ENCODE results near the gene HES3.

HES3 gene

DNA sequence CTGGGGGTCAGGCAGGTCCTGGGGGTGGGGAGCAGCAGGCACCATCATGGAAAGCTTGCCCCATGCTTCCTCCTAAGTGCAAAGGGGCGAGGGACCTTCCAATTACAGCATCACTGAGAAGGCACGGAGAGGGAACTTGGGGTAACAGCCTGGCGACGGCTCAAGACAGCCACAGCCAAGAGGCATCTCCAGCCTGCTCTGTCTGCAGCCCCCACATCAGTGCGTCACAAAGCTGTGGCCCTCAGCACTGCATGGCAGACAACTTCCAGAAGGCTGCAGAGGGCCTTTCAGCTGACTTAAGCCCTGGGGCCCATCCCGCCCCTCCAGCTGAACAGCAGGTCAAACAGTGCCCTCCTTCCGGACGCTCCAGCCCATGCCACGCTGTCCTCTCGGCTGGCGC, 30.1 kb downstream of the HES3 start:
- Histone ChIP-seq H3K9me3 (ENCODE audit: insufficient read depth, low read length) (no peaks in the 10 kb centered on the region), H3K4me3 (ENCODE audit: insufficient read length, low read depth) (no peak overlapping the region), H3K9ac (ENCODE audit: insufficient read length, low read depth) (no peak overlapping the region), H3K27me3 (ENCODE audit: insufficient read depth, insufficient read length) (no peaks in the 10 kb centered on the region), H3K36me3 (ENCODE audit: insufficient read depth, insufficient read length, low read length) (no peaks in the 10 kb centered on the region), H3K4me1 (ENCODE audit: insufficient read depth, insufficient read length) (peaks cover 7% of the 10 kb centered on the region)
- no peak for TF ChIP-seq SUZ12 (IDR thresholded peaks at IDR 0.05; ENCODE audit: extremely low read depth, insufficient read depth, insufficient read length)
- TF ChIP-seq ZNF274 (IDR thresholded peaks at IDR 0.05; ENCODE audit: low read depth, low read length): no peak
- TF ChIP-seq YY1 (IDR thresholded peaks at IDR 0.05; ENCODE audit: insufficient read depth, insufficient read length): no peak
- DNase-seq (ENCODE audit: low read depth, low spot score): no peak

DNA sequence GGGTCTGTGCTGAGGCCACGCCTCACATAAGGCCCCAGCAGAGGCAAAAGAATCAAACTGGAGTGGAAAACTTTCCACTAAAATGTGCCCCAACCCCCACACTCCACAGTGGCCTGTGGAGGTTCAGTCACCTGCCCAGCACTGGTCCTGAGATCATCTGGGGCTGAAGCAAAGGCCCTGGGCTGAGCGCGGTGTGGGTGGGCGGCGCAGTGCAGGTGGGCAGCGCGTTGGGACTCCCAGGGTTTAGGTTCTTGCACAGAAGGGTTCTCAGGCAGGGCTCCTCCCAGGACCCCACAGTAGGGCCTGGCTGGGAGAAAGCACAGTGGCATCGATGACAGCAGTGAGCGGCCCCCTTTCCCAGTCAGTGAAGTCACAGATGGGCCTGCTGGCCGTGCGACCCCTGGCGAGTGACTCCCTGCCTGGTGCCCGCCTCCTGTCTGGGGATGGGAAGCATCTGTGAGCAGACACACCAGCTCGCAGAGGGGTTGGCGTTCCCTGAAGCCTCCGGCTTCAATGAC, 30.7 kb downstream of the HES3 start:
- Histone ChIP-seq H3K9me3 (ENCODE audit: insufficient read depth, low read length) (no peaks in the 10 kb centered on the region), H3K9ac (ENCODE audit: insufficient read length, low read depth) (no peak overlapping the region), H3K4me3 (ENCODE audit: insufficient read length, low read depth) (no peak overlapping the region), H3K4me1 (ENCODE audit: insufficient read depth, insufficient read length) (peaks cover 7% of the 10 kb centered on the region), H3K36me3 (ENCODE audit: insufficient read depth, insufficient read length, low read length) (no peaks in the 10 kb centered on the region), H3K27me3 (ENCODE audit: insufficient read depth, insufficient read length) (no peaks in the 10 kb centered on the region)
- TF ChIP-seq ZNF274 (IDR thresholded peaks at IDR 0.05; ENCODE audit: low read depth, low read length) (no peak), SUZ12 (IDR thresholded peaks at IDR 0.05; ENCODE audit: extremely low read depth, insufficient read depth, insufficient read length) (no peak), YY1 (IDR thresholded peaks at IDR 0.05; ENCODE audit: insufficient read depth, insufficient read length) (no peak)
- no peak for DNase-seq (ENCODE audit: low read depth, low spot score)

DNA sequence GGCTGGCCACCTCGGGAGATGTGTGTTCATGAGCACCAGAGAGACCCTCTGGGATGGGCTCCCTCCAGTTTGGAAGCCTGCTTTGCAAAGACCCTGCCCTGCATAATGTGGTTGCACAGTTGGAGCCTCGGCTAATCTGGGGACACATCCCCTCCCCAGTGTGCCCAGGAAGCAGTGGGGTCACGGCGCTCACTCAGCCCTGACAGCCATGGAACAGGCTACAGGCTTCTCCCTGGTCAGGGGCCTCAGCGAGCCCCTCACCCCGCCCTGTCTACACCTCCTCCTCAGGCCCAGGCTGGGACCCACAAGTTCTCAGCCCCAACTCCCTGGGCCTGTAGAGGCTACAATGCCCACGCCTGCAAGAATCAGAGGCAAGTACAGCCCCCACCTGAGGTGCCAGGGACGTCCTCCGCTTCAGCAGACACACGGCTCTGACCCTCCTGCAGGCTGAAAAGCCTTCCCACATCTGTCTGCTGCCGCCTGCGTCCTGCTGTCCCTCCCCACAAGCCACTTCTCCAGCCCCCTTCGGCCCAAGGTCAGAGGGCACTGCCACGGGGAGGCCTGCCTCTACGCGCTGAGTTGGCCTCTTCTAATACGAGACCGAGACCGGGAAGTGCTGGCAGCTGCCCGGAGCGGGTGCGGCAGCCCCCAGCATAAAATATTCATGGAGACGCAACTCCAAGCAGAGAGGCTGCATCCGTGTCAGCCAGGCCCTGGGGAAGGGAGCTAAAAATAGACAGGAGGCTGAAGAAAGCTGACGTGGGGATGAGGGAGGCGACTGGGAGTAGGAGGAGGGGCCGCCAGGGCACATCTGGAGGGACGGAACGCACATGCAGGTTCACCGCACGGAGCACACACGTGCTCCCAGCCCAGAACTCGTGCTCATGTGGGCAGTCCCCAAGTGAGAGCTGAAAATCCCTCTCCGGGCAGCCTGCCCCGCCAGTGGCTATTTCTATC, 32.1 kb downstream of the HES3 start:
- DNase-seq (ENCODE audit: low read depth, low spot score): no peak
- H3K4me1 ChIP-seq (ENCODE audit: insufficient read depth, insufficient read length): peaks cover 2% of the 10 kb centered on the region
- no peak overlapping the region for H3K4me3 ChIP-seq (ENCODE audit: insufficient read length, low read depth)
- H3K9ac ChIP-seq (ENCODE audit: insufficient read length, low read depth): no peak overlapping the region
- H3K27me3 ChIP-seq (ENCODE audit: insufficient read depth, insufficient read length): no peaks in the 10 kb centered on the region
- no peaks in the 10 kb centered on the region for H3K36me3 ChIP-seq (ENCODE audit: insufficient read depth, insufficient read length, low read length)
- TF ChIP-seq SUZ12 (IDR thresholded peaks at IDR 0.05; ENCODE audit: extremely low read depth, insufficient read depth, insufficient read length): no peak
- no peak for TF ChIP-seq YY1 (IDR thresholded peaks at IDR 0.05; ENCODE audit: insufficient read depth, insufficient read length)
- TF ChIP-seq ZNF274 (IDR thresholded peaks at IDR 0.05; ENCODE audit: low read depth, low read length): no peak
- H3K9me3 ChIP-seq (ENCODE audit: insufficient read depth, low read length): no peaks in the 10 kb centered on the region

DNA sequence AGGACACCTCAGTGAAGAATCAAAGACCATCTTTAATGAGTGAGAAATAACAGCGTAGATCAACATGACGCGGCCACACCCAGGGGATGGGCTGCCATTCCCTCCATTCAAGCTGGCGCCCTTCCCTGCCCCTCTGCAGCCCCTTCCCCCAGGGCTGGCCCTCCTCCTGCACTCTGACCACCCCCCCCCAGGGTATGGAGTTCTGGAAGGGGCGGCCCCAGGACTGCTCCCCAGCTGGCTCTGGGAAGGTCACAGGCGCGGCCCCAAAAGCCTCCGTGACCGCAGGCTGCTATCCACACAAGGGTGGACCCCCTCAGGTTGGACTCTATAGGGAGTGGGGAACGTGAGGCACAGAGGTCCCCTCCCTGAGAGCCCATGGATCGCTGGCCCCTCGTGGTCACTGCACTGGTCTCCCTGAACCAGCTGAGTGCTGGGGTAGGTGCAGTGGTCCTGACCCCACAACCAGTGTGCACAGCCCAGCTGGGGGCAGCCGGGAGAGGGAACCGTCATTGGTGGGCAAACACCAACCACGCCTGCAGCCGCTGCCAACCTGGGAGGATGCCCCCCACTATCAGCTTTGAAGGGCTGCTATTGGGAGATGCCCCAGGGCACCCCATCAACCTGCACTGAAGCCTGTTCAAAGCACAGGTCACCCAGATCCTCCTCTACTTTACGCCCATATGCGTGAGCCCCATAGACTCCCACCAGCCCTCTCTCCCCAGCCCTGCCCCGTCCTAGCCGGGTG, 33.0 kb downstream of the HES3 start:
- Histone ChIP-seq H3K27me3 (ENCODE audit: insufficient read depth, insufficient read length) (no peaks in the 10 kb centered on the region), H3K9me3 (ENCODE audit: insufficient read depth, low read length) (no peaks in the 10 kb centered on the region), H3K4me1 (ENCODE audit: insufficient read depth, insufficient read length) (no peaks in the 10 kb centered on the region), H3K9ac (ENCODE audit: insufficient read length, low read depth) (no peak overlapping the region), H3K36me3 (ENCODE audit: insufficient read depth, insufficient read length, low read length) (no peaks in the 10 kb centered on the region), H3K4me3 (ENCODE audit: insufficient read length, low read depth) (no peak overlapping the region)
- DNase-seq (ENCODE audit: low read depth, low spot score): no peak
- TF ChIP-seq ZNF274 (IDR thresholded peaks at IDR 0.05; ENCODE audit: low read depth, low read length): no peak
- TF ChIP-seq YY1 (IDR thresholded peaks at IDR 0.05; ENCODE audit: insufficient read depth, insufficient read length): no peak
- no peak for TF ChIP-seq SUZ12 (IDR thresholded peaks at IDR 0.05; ENCODE audit: extremely low read depth, insufficient read depth, insufficient read length)

DNA sequence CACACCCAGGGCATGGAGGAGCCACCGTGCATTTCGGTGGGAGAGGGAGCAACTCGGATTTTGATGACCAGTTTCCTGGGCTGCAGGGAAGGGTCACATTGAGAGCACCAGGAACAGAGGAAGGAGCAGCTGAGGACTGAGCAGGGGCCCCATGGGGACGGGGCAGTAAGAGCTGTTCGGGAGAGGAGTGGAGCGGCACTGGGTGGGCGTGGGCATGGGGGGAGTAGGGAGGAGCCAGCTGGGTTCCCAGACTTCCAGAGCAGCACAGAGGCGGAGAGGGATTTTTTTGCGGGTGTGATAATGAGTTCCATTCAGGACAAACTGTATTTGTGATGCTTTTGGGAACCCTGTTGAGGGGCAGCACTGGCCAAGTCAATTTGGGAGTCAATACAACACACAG, 34.3 kb downstream of the HES3 start:
- Histone ChIP-seq H3K4me3 (ENCODE audit: insufficient read length, low read depth) (no peak overlapping the region), H3K9me3 (ENCODE audit: insufficient read depth, low read length) (no peaks in the 10 kb centered on the region), H3K27me3 (ENCODE audit: insufficient read depth, insufficient read length) (no peaks in the 10 kb centered on the region), H3K4me1 (ENCODE audit: insufficient read depth, insufficient read length) (no peaks in the 10 kb centered on the region), H3K9ac (ENCODE audit: insufficient read length, low read depth) (no peak overlapping the region), H3K36me3 (ENCODE audit: insufficient read depth, insufficient read length, low read length) (no peaks in the 10 kb centered on the region)
- TF ChIP-seq YY1 (IDR thresholded peaks at IDR 0.05; ENCODE audit: insufficient read depth, insufficient read length) (no peak), ZNF274 (IDR thresholded peaks at IDR 0.05; ENCODE audit: low read depth, low read length) (no peak), SUZ12 (IDR thresholded peaks at IDR 0.05; ENCODE audit: extremely low read depth, insufficient read depth, insufficient read length) (no peak)
- no peak for DNase-seq (ENCODE audit: low read depth, low spot score)

DNA sequence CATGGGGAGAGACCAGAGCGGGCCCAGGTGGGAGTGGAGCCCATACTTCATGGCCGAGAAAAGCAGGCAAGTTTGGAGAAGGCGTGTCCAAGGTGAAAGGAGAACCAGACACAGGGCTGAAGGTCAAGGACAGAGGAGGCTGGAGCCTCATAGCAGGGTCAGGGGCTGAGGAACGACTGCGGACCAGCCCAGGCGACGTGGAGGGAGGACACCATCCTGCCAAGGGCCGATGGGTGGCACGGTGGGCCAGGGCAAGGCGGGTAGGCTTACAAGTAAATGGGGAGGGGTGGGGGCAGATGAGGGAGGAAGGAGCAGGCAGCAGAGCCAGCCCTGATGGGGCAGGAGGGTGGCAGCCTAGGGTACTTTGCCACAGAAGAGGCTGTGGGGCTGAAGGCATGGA, 35.1 kb downstream of the HES3 start:
- Histone ChIP-seq H3K9me3 (ENCODE audit: insufficient read depth, low read length) (no peaks in the 10 kb centered on the region), H3K9ac (ENCODE audit: insufficient read length, low read depth) (no peak overlapping the region), H3K36me3 (ENCODE audit: insufficient read depth, insufficient read length, low read length) (no peaks in the 10 kb centered on the region), H3K27me3 (ENCODE audit: insufficient read depth, insufficient read length) (no peaks in the 10 kb centered on the region), H3K4me1 (ENCODE audit: insufficient read depth, insufficient read length) (no peaks in the 10 kb centered on the region), H3K4me3 (ENCODE audit: insufficient read length, low read depth) (no peak overlapping the region)
- no peak for TF ChIP-seq YY1 (IDR thresholded peaks at IDR 0.05; ENCODE audit: insufficient read depth, insufficient read length)
- TF ChIP-seq ZNF274 (IDR thresholded peaks at IDR 0.05; ENCODE audit: low read depth, low read length): no peak
- no peak for TF ChIP-seq SUZ12 (IDR thresholded peaks at IDR 0.05; ENCODE audit: extremely low read depth, insufficient read depth, insufficient read length)
- DNase-seq (ENCODE audit: low read depth, low spot score): no peak
